OCI-LY7 (cell line): ENCODE results near the gene BMAL2. TPM values are rescaled to one million over a fixed set of nuclear protein-coding genes. Genes with fewer than 3 reads are reported as not detected.

Source experiments
- BruUV-seq: library from RNA; stranded (reverse); fragments of 400-500 nt; replicated peaks from 2 replicates; lab custom pipeline; 2021; lab: Mats Ljungman, UMichigan
- CTCF ChIA-PET: fragments of 300-600 bp; sonication (Branson Sonifier 250); formaldehyde crosslinking; loops from one replicate; lab custom pipeline; 2022; ENCODE audit warnings: antibody characterized with exemption; ENCODE audit not compliant: unreplicated experiment; lab: Charles Lee
- POLR2A ChIA-PET: fragments of 300-600 bp; sonication (Branson Sonifier 250); formaldehyde crosslinking; loops from one replicate; lab custom pipeline; 2022; ENCODE audit warnings: antibody characterized with exemption; lab: Charles Lee
- DNase-seq: peaks from one replicate; pipeline ENCODE4 v3.0.0-alpha.2; 2015; ENCODE audit warnings: low spot score
- H2AFZ ChIP-seq: fragments of 200-600 bp; sonication (generic), shearing (Covaris generic); 2 replicates; pipeline ENCODE4 v1.6.1; 2014; ENCODE audit warnings: mild to moderate bottlenecking, antibody characterized with exemption, low read length, moderate library complexity
- H3K27ac ChIP-seq: fragments of 200-600 bp; sonication (generic); 2 replicates; pipeline ENCODE4 v1.5.1; 2014; ENCODE audit warnings: mixed run types, low read depth, mild to moderate bottlenecking, moderate library complexity, low read length, inconsistent platforms; ENCODE audit not compliant: poor library complexity, severe bottlenecking
- H3K36me3 ChIP-seq: fragments of 200-600 bp; sonication (generic); 2 replicates; pipeline ENCODE4 v1.6.1; 2014; ENCODE audit warnings: mild to moderate bottlenecking, antibody characterized with exemption, low read length, moderate library complexity, mixed read lengths; ENCODE audit not compliant: insufficient read depth
- H3K4me1 ChIP-seq: fragments of 200-600 bp; sonication (generic); 2 replicates; pipeline ENCODE4 v1.5.1; 2014; ENCODE audit warnings: mild to moderate bottlenecking, low read length; ENCODE audit not compliant: insufficient read depth, poor library complexity, severe bottlenecking
- H3K4me2 ChIP-seq: fragments of 200-600 bp; sonication (generic); 2 replicates; pipeline ENCODE4 v1.6.1; 2014; ENCODE audit warnings: mild to moderate bottlenecking, low read length
- H3K4me3 ChIP-seq: fragments of 200-600 bp; sonication (generic); 2 replicates; pipeline ENCODE4 v1.5.1; 2014; ENCODE audit warnings: mild to moderate bottlenecking, low read depth, low read length; ENCODE audit not compliant: poor library complexity, severe bottlenecking
- H3K79me2 ChIP-seq: fragments of 200-600 bp; sonication (generic); 2 replicates; pipeline ENCODE4 v1.6.1; 2016; ENCODE audit warnings: low read depth, mild to moderate bottlenecking, low read length, moderate library complexity, mixed read lengths; ENCODE audit not compliant: insufficient read depth
- H3K9me2 ChIP-seq: fragments of 200-600 bp; sonication (generic); 2 replicates; pipeline ENCODE4 v1.6.1; 2016; ENCODE audit warnings: mild to moderate bottlenecking, low read length, mixed read lengths; ENCODE audit not compliant: insufficient read depth
- H3K9me3 ChIP-seq: fragments of 200-600 bp; sonication (generic); 2 replicates; pipeline ENCODE4 v1.6.1; 2014; ENCODE audit warnings: mild to moderate bottlenecking, mixed run types, low read length, mixed read lengths
- H4K20me1 ChIP-seq: fragments of 200-600 bp; sonication (generic); 2 replicates; pipeline ENCODE4 v1.6.1; 2014; ENCODE audit warnings: mild to moderate bottlenecking, antibody characterized with exemption, low read length, moderate library complexity, mixed read lengths; ENCODE audit not compliant: insufficient read depth
- EZH2phosphoT487 ChIP-seq: fragments of 200-600 bp; sonication (generic); IDR thresholded peaks from 2 replicates; pipeline ENCODE4 v1.6.1; 2018; ENCODE audit warnings: low read depth, borderline replicate concordance, mild to moderate bottlenecking, mixed run types, antibody characterized with exemption, low read length, moderate library complexity, mixed read lengths
- intact Hi-C: fragments of 100-400 bp; cut with micrococcal nuclease; formaldehyde crosslinking; loops from one replicate; pipeline ENCODE4 v1.10.0; 2022; ENCODE audit not compliant: unreplicated experiment
- total RNA-seq, 2 experiments: library from RNA; depleted of rRNA in 1 of 2; stranded (reverse); fragments of >200 nt in 1 of 2; shearing (Covaris generic) in 1 of 2; gene quantifications; 2 replicates each; pipeline ENCODE4 v1.2.3, GENCODE V29; 2014 to 2022
- TF ChIP-seq, protein P1 (sequence below): fragments of 200-600 bp; sonication (generic); conservative IDR thresholded peaks from 2 replicates; pipeline ENCODE4 v1.5.1; 2014; ENCODE audit warnings: mild to moderate bottlenecking, antibody characterized with exemption, low read length, moderate library complexity, mixed read lengths

The BMAL2 gene
- total RNA-seq, 2 experiments from 2014 or later = 0.06 TPM; not detected in 1

DNA sequence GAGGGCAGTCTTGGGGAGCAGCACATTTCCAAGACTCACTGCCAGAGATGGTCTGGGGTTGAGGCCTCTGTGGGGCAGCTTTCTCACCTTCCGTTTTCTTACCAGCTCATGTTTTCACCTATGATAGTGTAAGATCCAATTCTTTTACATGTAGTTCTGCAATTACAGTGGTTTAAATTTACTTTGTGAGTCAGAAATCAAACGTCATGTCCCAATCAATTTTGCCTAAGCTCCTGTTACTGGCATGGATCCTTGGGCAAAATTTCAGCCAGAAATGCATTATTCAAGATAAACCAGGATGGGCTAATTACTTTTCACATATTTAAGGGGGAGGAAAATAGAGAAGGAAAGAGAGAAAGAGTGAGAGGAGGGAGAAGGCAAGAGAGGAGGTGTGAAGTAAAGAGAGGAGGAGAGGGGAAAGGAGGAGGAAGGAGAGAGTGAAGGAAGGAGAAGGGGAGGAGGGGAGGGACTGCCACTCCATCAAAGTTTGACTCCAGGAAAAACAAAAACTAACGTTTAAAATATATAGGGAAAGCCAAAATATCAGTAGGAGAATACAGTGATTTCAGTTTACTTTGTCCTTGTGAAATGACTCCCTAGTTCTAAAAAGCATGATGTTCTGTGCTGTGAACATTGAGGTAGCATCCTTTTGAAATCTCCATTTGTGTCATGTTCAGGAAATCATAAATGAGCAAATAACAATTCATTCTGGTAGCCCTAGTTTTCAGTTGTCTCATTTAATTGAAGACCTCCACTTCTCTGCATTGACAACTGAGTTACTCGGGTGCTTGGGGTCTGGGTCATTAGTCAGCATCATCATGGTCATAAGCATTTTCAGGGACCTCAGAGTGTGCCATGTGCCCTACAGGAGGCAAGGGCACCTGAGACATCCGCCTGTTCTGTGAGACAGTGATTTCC is 3.0 kb downstream of the BMAL2 start:
- BruUV-seq = no TSS peak
- H3K4me3 ChIP-seq = no peak overlapping the region
- H3K4me2 ChIP-seq = no peak overlapping the region
- H3K9me3 ChIP-seq = no peaks in the 10 kb centered on the region
- H3K9me2 ChIP-seq = no peaks in the 10 kb centered on the region
- H3K79me2 ChIP-seq = no peaks in the 10 kb centered on the region
- ChIA-PET CTCF (no interaction called here), POLR2A (interaction anchor here (0.7 to 1.0 kb wide), 2 partner anchors 18 to 89 kb away, joined by 3 to 8 read pairs; no protein-coding TSS in a partner anchor)
- no peak overlapping the region for H3K27ac ChIP-seq
- no peak overlapping the region for H2AFZ ChIP-seq
- H3K4me1 ChIP-seq = no peaks in the 10 kb centered on the region
- no peaks in the 10 kb centered on the region for H3K36me3 ChIP-seq
- no peak for DNase-seq
- H4K20me1 ChIP-seq = 0 out of 2 replicates have a peak, but pooled peaks cover 4% of the 10 kb centered on the region
- TF ChIP-seq, protein P1, sequence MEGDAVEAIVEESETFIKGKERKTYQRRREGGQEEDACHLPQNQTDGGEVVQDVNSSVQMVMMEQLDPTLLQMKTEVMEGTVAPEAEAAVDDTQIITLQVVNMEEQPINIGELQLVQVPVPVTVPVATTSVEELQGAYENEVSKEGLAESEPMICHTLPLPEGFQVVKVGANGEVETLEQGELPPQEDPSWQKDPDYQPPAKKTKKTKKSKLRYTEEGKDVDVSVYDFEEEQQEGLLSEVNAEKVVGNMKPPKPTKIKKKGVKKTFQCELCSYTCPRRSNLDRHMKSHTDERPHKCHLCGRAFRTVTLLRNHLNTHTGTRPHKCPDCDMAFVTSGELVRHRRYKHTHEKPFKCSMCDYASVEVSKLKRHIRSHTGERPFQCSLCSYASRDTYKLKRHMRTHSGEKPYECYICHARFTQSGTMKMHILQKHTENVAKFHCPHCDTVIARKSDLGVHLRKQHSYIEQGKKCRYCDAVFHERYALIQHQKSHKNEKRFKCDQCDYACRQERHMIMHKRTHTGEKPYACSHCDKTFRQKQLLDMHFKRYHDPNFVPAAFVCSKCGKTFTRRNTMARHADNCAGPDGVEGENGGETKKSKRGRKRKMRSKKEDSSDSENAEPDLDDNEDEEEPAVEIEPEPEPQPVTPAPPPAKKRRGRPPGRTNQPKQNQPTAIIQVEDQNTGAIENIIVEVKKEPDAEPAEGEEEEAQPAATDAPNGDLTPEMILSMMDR = no peak
- TF ChIP-seq EZH2phosphoT487 = no peak
- intact Hi-C loops = no loop called here

DNA sequence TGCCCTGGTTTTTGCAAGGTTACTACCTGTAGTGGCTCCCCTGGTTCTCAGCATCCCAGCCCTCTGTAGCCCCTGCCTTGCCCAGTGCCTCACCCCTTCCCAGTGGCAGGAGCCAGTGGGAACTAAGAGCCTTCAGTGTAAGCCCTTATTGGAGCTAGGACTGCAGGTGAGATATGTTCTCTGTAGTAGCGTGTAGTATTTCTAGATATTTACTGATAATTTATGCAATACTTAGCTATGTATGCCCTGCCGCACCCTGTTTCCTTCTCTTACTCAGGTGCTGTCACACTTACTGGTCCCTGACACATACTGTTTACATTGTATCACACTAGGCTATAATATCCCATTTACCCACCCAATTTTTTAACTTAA is 3.6 kb downstream of the BMAL2 start:
- no peaks in the 10 kb centered on the region for H4K20me1 ChIP-seq
- no peak for DNase-seq
- no peaks in the 10 kb centered on the region for H3K9me2 ChIP-seq
- no TSS peak for BruUV-seq
- H3K27ac ChIP-seq = no peak overlapping the region
- H3K4me2 ChIP-seq = no peak overlapping the region
- H3K36me3 ChIP-seq = no peaks in the 10 kb centered on the region
- ChIA-PET CTCF (no interaction called here), POLR2A (interaction anchor here (0.5 to 1.0 kb wide), 2 partner anchors 19 to 542 kb away, joined by 5 to 8 read pairs; no protein-coding TSS in a partner anchor)
- no peaks in the 10 kb centered on the region for H3K9me3 ChIP-seq
- intact Hi-C loops = no loop called here
- no peak overlapping the region for H3K4me3 ChIP-seq
- no peaks in the 10 kb centered on the region for H3K79me2 ChIP-seq
- no peaks in the 10 kb centered on the region for H3K4me1 ChIP-seq
- H2AFZ ChIP-seq = no peak overlapping the region
- no peak for TF ChIP-seq EZH2phosphoT487
- TF ChIP-seq, protein P1 = no peak

DNA sequence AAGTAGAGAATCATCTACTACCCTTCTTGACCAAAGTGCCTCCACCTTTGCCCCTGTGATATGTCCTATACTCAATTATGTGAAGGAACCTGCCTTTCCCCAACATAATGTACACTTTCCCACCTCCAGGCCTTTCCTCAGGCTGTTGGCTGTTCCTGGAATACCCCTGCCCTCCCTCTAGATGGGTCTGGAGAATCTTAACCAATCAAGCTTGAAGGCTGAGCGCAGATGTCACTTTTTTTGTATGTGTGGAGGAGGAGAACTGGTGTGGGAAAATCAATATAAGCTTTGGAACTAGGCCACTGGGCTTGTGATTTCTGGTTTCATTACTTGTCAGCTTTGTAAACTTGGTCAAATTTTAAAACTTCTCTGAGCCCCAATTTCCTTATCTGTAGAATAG is 4.7 kb downstream of the BMAL2 start:
- no TSS peak for BruUV-seq
- Histone ChIP-seq H4K20me1 (no peaks in the 10 kb centered on the region), H3K9me3 (no peaks in the 10 kb centered on the region), H3K27ac (no peak overlapping the region), H3K4me3 (no peak overlapping the region), H3K79me2 (no peaks in the 10 kb centered on the region), H2AFZ (no peak overlapping the region), H3K9me2 (no peaks in the 10 kb centered on the region), H3K36me3 (no peaks in the 10 kb centered on the region), H3K4me1 (no peaks in the 10 kb centered on the region), H3K4me2 (no peak overlapping the region)
- intact Hi-C loops = no loop called here
- no peak for DNase-seq
- CTCF ChIA-PET = no interaction called here
- TF ChIP-seq, protein P1 = no peak
- no peak for TF ChIP-seq EZH2phosphoT487
- POLR2A ChIA-PET = interaction anchor here (0.7 kb wide), 1 partner anchor 47 kb away, joined by 3 read pairs; no protein-coding TSS in a partner anchor
